CD14-positive monocyte (primary cell): ENCODE results near the gene DLGAP1. TPM values are rescaled to one million over a fixed set of nuclear protein-coding genes. Genes with fewer than 3 reads are reported as not detected.

Experiments
- DNase-seq, 3 donors: peaks; one replicate each; pipeline ENCODE4 v3.0.0-alpha.2; 2011 to 2022
- H2AFZ ChIP-seq: 2 replicates; pipeline ENCODE4 v1.6.0; 2012; ENCODE audit warnings: mild to moderate bottlenecking, low read depth, low read length, inconsistent platforms; ENCODE audit not compliant: insufficient read depth, poor library complexity, severe bottlenecking
- H3K27ac ChIP-seq, 2 donors: 1 replicate in 1 of 2; 2 replicates in 1 of 2; pipeline ENCODE4 v1.5.1; 2012 to 2013; ENCODE audit warnings: low read length in 2 of 2, control low read depth in 1 of 2, inconsistent platforms in 1 of 2, low read depth in 1 of 2, mild to moderate bottlenecking in 1 of 2
- H3K27me3 ChIP-seq, 2 donors: one replicate each; pipeline versions ENCODE4 v1.6.0 to v1.6.1; 2011 to 2013; ENCODE audit warnings: low read length in 2 of 2; ENCODE audit not compliant: control insufficient read depth in 2 of 2, insufficient read depth in 2 of 2
- H3K36me3 ChIP-seq, 2 donors: replicated peaks in 1 of 2; 1 replicate in 1 of 2; 2 replicates in 1 of 2; pipeline versions ENCODE4 v1.5.1 to v1.6.1; 2012 to 2013; ENCODE audit warnings: low read length in 2 of 2, control low read depth in 1 of 2, inconsistent platforms in 1 of 2, mild to moderate bottlenecking in 1 of 2; ENCODE audit not compliant: insufficient read depth in 2 of 2, control insufficient read depth in 1 of 2
- H3K4me1 ChIP-seq, 2 donors: 1 replicate in 1 of 2; 2 replicates in 1 of 2; pipeline versions ENCODE4 v1.5.1 to v1.6.1; 2012 to 2013; ENCODE audit warnings: low read length in 2 of 2, control low read depth in 1 of 2, inconsistent platforms in 1 of 2, mild to moderate bottlenecking in 1 of 2, moderate library complexity in 1 of 2; ENCODE audit not compliant: insufficient read depth in 2 of 2, control insufficient read depth in 1 of 2
- H3K4me2 ChIP-seq: replicated peaks from 2 replicates; pipeline ENCODE3; 2012; ENCODE audit warnings: low read length, moderate library complexity, mild to moderate bottlenecking; ENCODE audit not compliant: poor library complexity, severe bottlenecking; ENCODE audit errors: extremely low read depth
- H3K4me3 ChIP-seq, 3 experiments: fragments of 200-600 bp in 1 of 3; sonication (generic) in 1 of 3; replicated peaks in 1 of 3; 1 replicate in 2 of 3; 2 replicates in 1 of 3; pipeline ENCODE4 v1.5.1; 2011 to 2013; ENCODE audit warnings: low read length in 3 of 3, mild to moderate bottlenecking in 3 of 3, control low read depth in 2 of 3, low read depth in 2 of 3, inconsistent platforms in 1 of 3, moderate library complexity in 1 of 3
- H3K79me2 ChIP-seq: 2 replicates; pipeline ENCODE4 v1.6.0; 2012; ENCODE audit warnings: mild to moderate bottlenecking, control low read depth, inconsistent platforms, low read length, moderate library complexity; ENCODE audit not compliant: insufficient read depth
- H3K9ac ChIP-seq: 2 replicates; pipeline ENCODE4 v1.6.0; 2017; ENCODE audit warnings: low read length, mild to moderate bottlenecking; ENCODE audit not compliant: insufficient read depth, poor library complexity, severe bottlenecking
- H3K9me3 ChIP-seq, 2 donors: replicated peaks in 1 of 2; 1 replicate in 1 of 2; 2 replicates in 1 of 2; pipeline versions ENCODE4 v1.5.1 to v1.6.1; 2012 to 2013; ENCODE audit warnings: low read length in 2 of 2, control low read depth in 1 of 2; ENCODE audit not compliant: control insufficient read depth in 1 of 2, insufficient read depth in 1 of 2
- H4K20me1 ChIP-seq: 2 replicates; pipeline ENCODE4 v1.6.0; 2012; ENCODE audit warnings: mild to moderate bottlenecking, low read length, control low read depth, moderate library complexity; ENCODE audit not compliant: insufficient read depth
- H3K27ac Mint-ChIP-seq, 7 donors: one replicate each; pipeline ENCODE4 v1.8.0; 2020; ENCODE audit warnings: mild to moderate bottlenecking in 7 of 7, mixed read lengths in 7 of 7, moderate library complexity in 6 of 7, inconsistent platforms in 2 of 7
- H3K27me3 Mint-ChIP-seq, 3 donors: one replicate each; pipeline ENCODE4 v1.8.0; 2021 to 2022; ENCODE audit warnings: low read depth in 3 of 3, mild to moderate bottlenecking in 3 of 3, mixed read lengths in 3 of 3, moderate library complexity in 3 of 3, inconsistent platforms in 1 of 3
- H3K36me3 Mint-ChIP-seq, 2 donors: one replicate each; pipeline ENCODE4 v1.8.0; 2020; ENCODE audit warnings: mixed read lengths in 2 of 2, inconsistent platforms in 1 of 2, mild to moderate bottlenecking in 1 of 2
- H3K4me1 Mint-ChIP-seq: one replicate; pipeline ENCODE4 v1.8.0; 2020; ENCODE audit warnings: mild to moderate bottlenecking, mixed read lengths
- H3K4me3 Mint-ChIP-seq, 2 donors: one replicate each; pipeline ENCODE4 v1.8.0; 2020; ENCODE audit warnings: mild to moderate bottlenecking in 2 of 2, mixed read lengths in 2 of 2, moderate library complexity in 1 of 2
- H3K9me3 Mint-ChIP-seq, 7 donors: one replicate each; pipeline ENCODE4 v1.8.0; 2020 to 2022; ENCODE audit warnings: mixed read lengths in 7 of 7, mild to moderate bottlenecking in 6 of 7, moderate library complexity in 6 of 7, inconsistent platforms in 2 of 7
- CTCF ChIP-seq: fragments of 200-600 bp; IDR thresholded peaks from one replicate; pipeline ENCODE4 v1.8.0; 2022; ENCODE audit warnings: antibody characterized with exemption, mild to moderate bottlenecking
- WGBS: methylation state at CpG from one replicate; pipeline ENCODE4 v1.1.5; 2013; ENCODE audit warnings: missing lambda C conversion rate; ENCODE audit not compliant: insufficient coverage; 5-methylcytosine and 5-hydroxymethylcytosine counted together
- intact Hi-C, 2 donors: fragments of 100-400 bp; cut with micrococcal nuclease; formaldehyde crosslinking; loops; one replicate each; pipeline versions ENCODE4 v1.15.0 to v1.15.1; 2023
- polyA plus RNA-seq, 3 donors: library from polyadenylated mRNA; depleted of rRNA in 1 of 3; unstranded in 2 of 3; stranded (reverse) in 1 of 3; fragments of 300-500 nt in 2 of 3; fragments of >200 nt in 1 of 3; fragmentation: Illumina TruSeq in 2 of 3; gene quantifications; 1 replicate in 2 of 3; 2 replicates in 1 of 3; pipeline ENCODE4 v1.2.3, GENCODE V29; 2012 to 2021

DLGAP1 gene
- polyA plus RNA-seq, 3 donors: 0.09 to 0.42 TPM; not detected in 1

GRCh38 chr18:3923750-3924149 lies 531.4 kb downstream of the DLGAP1 start:
- DNase-seq: no peak
- Mint-ChIP-seq H3K27me3 (peaks cover 0 to 7% (median 5%) of the 10 kb centered on the region in 3 donors), H3K4me3 (no peak overlapping the region), H3K9me3 (peaks cover 0 to 2% (median 0%) of the 10 kb centered on the region in 7 donors), H3K4me1 (no peaks in the 10 kb centered on the region), H3K27ac (no peak overlapping the region), H3K36me3 (no peaks in the 10 kb centered on the region)
- Histone ChIP-seq H3K36me3 (no peaks in the 10 kb centered on the region), H2AFZ (no peak overlapping the region), H3K9ac (no peak overlapping the region), H3K79me2 (no peaks in the 10 kb centered on the region), H3K4me1 (no peaks in the 10 kb centered on the region), H3K9me3 (no peaks in the 10 kb centered on the region), H3K27ac (no peak overlapping the region), H3K27me3 (no peaks in the 10 kb centered on the region), H3K4me3 (no peak overlapping the region), H3K4me2 (no peak overlapping the region), H4K20me1 (no peaks in the 10 kb centered on the region)
- no CpG with 5 or more reads among the region's 2 CpGs for WGBS
- intact Hi-C loops: no loop called here
- no peak for TF ChIP-seq CTCF

GRCh38 chr18:3921826-3922225 lies 533.3 kb downstream of the DLGAP1 start:
- H2AFZ ChIP-seq: no peak overlapping the region
- no peak overlapping the region for H3K4me3 Mint-ChIP-seq
- H3K4me2 ChIP-seq: no peak overlapping the region
- no peaks in the 10 kb centered on the region for H3K79me2 ChIP-seq
- no peaks in the 10 kb centered on the region for H4K20me1 ChIP-seq
- H3K4me1 ChIP-seq: no peaks in the 10 kb centered on the region
- no peak overlapping the region for H3K4me3 ChIP-seq
- peaks cover 1 to 5% (median 3%) of the 10 kb centered on the region in 3 donors for H3K27me3 Mint-ChIP-seq
- no peaks in the 10 kb centered on the region for H3K4me1 Mint-ChIP-seq
- H3K9ac ChIP-seq: no peak overlapping the region
- H3K36me3 ChIP-seq: no peaks in the 10 kb centered on the region
- DNase-seq: no peak
- H3K9me3 ChIP-seq: no peaks in the 10 kb centered on the region
- intact Hi-C loops: no loop called here
- no peak overlapping the region for H3K27ac ChIP-seq
- H3K27ac Mint-ChIP-seq: no peak overlapping the region
- H3K9me3 Mint-ChIP-seq: no peaks in the 10 kb centered on the region
- no peak for TF ChIP-seq CTCF
- H3K36me3 Mint-ChIP-seq: no peaks in the 10 kb centered on the region
- no peaks in the 10 kb centered on the region for H3K27me3 ChIP-seq
- 91% methylated on average over 3 of the region's 3 CpGs for WGBS
